Fibroblast of the aortic adventitia (primary cell): ENCODE results near the gene GPALPP1. TPM values are rescaled to one million over a fixed set of nuclear protein-coding genes. Genes with fewer than 3 reads are reported as not detected.

Experiments used
- DNase-seq: peaks from one replicate; pipeline ENCODE4 v3.0.0-alpha.2; 2010; ENCODE audit warnings: low read depth
- H3K4me3 ChIP-seq: 2 replicates; pipeline ENCODE4 v1.5.1; 2011; ENCODE audit warnings: low read depth, mild to moderate bottlenecking, control low read depth, low read length, moderate library complexity
- CTCF ChIP-seq: IDR thresholded peaks from 2 replicates; pipeline ENCODE4 v1.5.1; 2011; ENCODE audit warnings: mild to moderate bottlenecking, low read length, control low read depth, inconsistent platforms; ENCODE audit not compliant: insufficient read depth
- small RNA-seq: library from RNA; depleted of rRNA; stranded (forward); fragments of <200 nt; gene quantifications from one replicate; pipeline ENCODE3, GENCODE V24; 2012
- total RNA-seq: library from RNA; depleted of rRNA; stranded (reverse); fragments of >200 nt; gene quantifications from 2 replicates; pipeline ENCODE4 v1.2.3, GENCODE V29; 2012; ENCODE audit warnings: low replicate concordance

The GPALPP1 gene
- total RNA-seq, 1 donor: 31.2 TPM

- TF ChIP-seq CTCF: no peak
- DNase-seq: no peak
- no peak overlapping the region for H3K4me3 ChIP-seq
Measured at GRCh38 chr13:45078003-45078402, 88.7 kb downstream of the GPALPP1 start.

Small RNAs within 50 kb of the gene (small RNA-seq; reads per million reads assigned to genes)
- gene RN7SL49P: not detected

Other genes starting within 250 kb of the GPALPP1 start
- gene NUFIP1, start 67 bp upstream of the GPALPP1 start, total RNA-seq: 4.5 and 5.7 TPM in 2 replicates
- 16.6 and 19.0 TPM in 2 replicates for gene GTF2F2, start 131.0 kb downstream of the GPALPP1 start, total RNA-seq
- not detected in 2 replicates for gene KCTD4, start 211.5 kb downstream of the GPALPP1 start, total RNA-seq